SK-N-SH (cell line): ENCODE results near the gene DEPP1. TPM values are rescaled to one million over a fixed set of nuclear protein-coding genes. Genes with fewer than 3 reads are reported as not detected.

ENCODE experiments used
- CTCF ChIA-PET: fragments of 300-600, 350-600 bp; formaldehyde crosslinking; extraction: SDS; loops from one replicate; lab custom pipeline; 2021; lab: Yijun Ruan, JAX
- POLR2A ChIA-PET: fragments of 350-600 bp; sonication (Branson Sonifier 250); formaldehyde crosslinking; extraction: SDS; loops from one replicate; lab custom pipeline; 2020; ENCODE audit warnings: antibody characterized with exemption, inconsistent platforms; lab: Yijun Ruan, JAX
- DNase-seq: peaks from one replicate; pipeline ENCODE4 v3.0.0; 2012
- H2AFZ ChIP-seq: fragments of 200-600 bp; sonication (generic); 2 replicates; pipeline ENCODE4 v1.8.1; 2016; ENCODE audit warnings: antibody characterized with exemption, mild to moderate bottlenecking, low read depth
- H3F3A ChIP-seq: fragments of 200-600 bp; sonication (generic); replicated peaks from 2 replicates; pipeline ENCODE3; 2016; ENCODE audit warnings: antibody characterized with exemption, mild to moderate bottlenecking; ENCODE audit not compliant: insufficient read depth
- H3K27ac ChIP-seq, 2 experiments: fragments of 200-500 bp in 1 of 2; fragments of 200-600 bp in 1 of 2; sonication (Bioruptor generic) in 1 of 2; sonication (generic), shearing (Covaris generic) in 1 of 2; 2 replicates each; pipeline versions ENCODE4 v1.5.1 to v1.6.1; 2014 to 2016; ENCODE audit warnings: low read depth in 2 of 2, inconsistent platforms in 1 of 2, low read length in 1 of 2, mild to moderate bottlenecking in 1 of 2, mixed read lengths in 1 of 2
- H3K27me3 ChIP-seq: fragments of 200-600 bp; sonication (generic), shearing (Covaris generic); 2 replicates; pipeline ENCODE4 v1.6.1; 2016; ENCODE audit warnings: mixed run types; ENCODE audit not compliant: insufficient read depth
- H3K36me3 ChIP-seq, 2 experiments: fragments of 200-500 bp in 1 of 2; fragments of 200-600 bp in 1 of 2; sonication (Bioruptor generic) in 1 of 2; sonication (generic) in 1 of 2; replicated peaks in 1 of 2; 2 replicates each; pipeline versions ENCODE3 to v1.5.1; 2014 to 2016; ENCODE audit warnings: low read length in 1 of 2, mild to moderate bottlenecking in 1 of 2; ENCODE audit not compliant: insufficient read depth in 2 of 2, control insufficient read depth in 1 of 2
- H3K4me1 ChIP-seq, 2 experiments: fragments of 200-500 bp in 1 of 2; fragments of 200-600 bp in 1 of 2; sonication (Bioruptor generic) in 1 of 2; sonication (generic), shearing (Covaris generic) in 1 of 2; 2 replicates each; pipeline versions ENCODE4 v1.5.1 to v1.6.1; 2014 to 2016; ENCODE audit warnings: low read depth in 1 of 2, low read length in 1 of 2, mixed run types in 1 of 2; ENCODE audit not compliant: insufficient read depth in 2 of 2, control insufficient read depth in 1 of 2
- H3K4me2 ChIP-seq: fragments of 200-600 bp; sonication (generic), shearing (Covaris generic); 2 replicates; pipeline ENCODE4 v1.6.1; 2017; ENCODE audit warnings: mixed run types
- H3K4me3 ChIP-seq, 2 experiments: fragments of 200-500 bp in 1 of 2; fragments of 200-600 bp in 1 of 2; sonication (Bioruptor generic) in 1 of 2; sonication (generic), shearing (Covaris generic) in 1 of 2; 2 replicates each; pipeline versions ENCODE4 v1.5.1 to v1.8.1; 2014 to 2016; ENCODE audit warnings: low read depth in 2 of 2, inconsistent platforms in 1 of 2, low read length in 1 of 2, mild to moderate bottlenecking in 1 of 2, mixed read lengths in 1 of 2, moderate library complexity in 1 of 2
- H3K79me2 ChIP-seq: fragments of 200-600 bp; sonication (generic); 2 replicates; pipeline ENCODE4 v1.8.1; 2017; ENCODE audit warnings: mild to moderate bottlenecking; ENCODE audit not compliant: insufficient read depth
- H3K9ac ChIP-seq: fragments of 200-600 bp; sonication (generic); 2 replicates; pipeline ENCODE4 v1.6.1; 2017; ENCODE audit warnings: mixed run types
- H3K9me2 ChIP-seq: fragments of 200-600 bp; sonication (generic); 2 replicates; pipeline ENCODE4 v1.6.1; 2017; ENCODE audit warnings: mixed run types
- H3K9me3 ChIP-seq: fragments of 200-600 bp; sonication (generic); 2 replicates; pipeline ENCODE4 v1.6.1; 2017; ENCODE audit warnings: mixed run types, mild to moderate bottlenecking, moderate library complexity
- H4K20me1 ChIP-seq: fragments of 200-600 bp; sonication (generic); 2 replicates; pipeline ENCODE4 v1.6.1; 2017; ENCODE audit warnings: mild to moderate bottlenecking, mixed run types; ENCODE audit not compliant: insufficient read depth
- ELF1 ChIP-seq: IDR thresholded peaks from 2 replicates; pipeline ENCODE4 v1.4.0; 2012
- EP300 ChIP-seq, 2 experiments: IDR thresholded peaks; 2 replicates each; pipeline versions ENCODE4 v1.4.0 to v1.6.1; 2012; ENCODE audit warnings: borderline replicate concordance in 1 of 2, low read depth in 1 of 2, low read length in 1 of 2
- EZH2phosphoT487 ChIP-seq: fragments of 200-600 bp; sonication (generic); IDR thresholded peaks from 2 replicates; pipeline ENCODE4 v1.6.1; 2017; ENCODE audit warnings: low read depth, mixed run types, mild to moderate bottlenecking, antibody characterized with exemption, moderate library complexity, borderline replicate concordance
- FOSL2 ChIP-seq: IDR thresholded peaks from 2 replicates; pipeline ENCODE4 v1.4.0; 2012; ENCODE audit warnings: low read depth, mild to moderate bottlenecking, moderate library complexity, borderline replicate concordance
- MEF2A ChIP-seq: IDR thresholded peaks from 2 replicates; pipeline ENCODE4 v1.4.0; 2012; ENCODE audit warnings: low read depth, borderline replicate concordance
- MXI1 ChIP-seq: IDR thresholded peaks from 2 replicates; pipeline ENCODE4 v1.6.1; 2012; ENCODE audit warnings: mild to moderate bottlenecking, low read depth, low read length, improper control_type of control experiment
- NRF1 ChIP-seq: IDR thresholded peaks from 2 replicates; pipeline ENCODE4 v1.6.1; 2012; ENCODE audit warnings: low read depth, mild to moderate bottlenecking, low read length
- POLR2AphosphoS5 ChIP-seq: IDR thresholded peaks from 2 replicates; pipeline ENCODE4 v1.6.1; 2012; ENCODE audit warnings: low read depth, low read length
- RAD21 ChIP-seq: IDR thresholded peaks from 2 replicates; pipeline ENCODE4 v1.6.1; 2012; ENCODE audit warnings: mild to moderate bottlenecking, low read length
- RCOR1 ChIP-seq: fragments of 150-350 bp; IDR thresholded peaks from 2 replicates; pipeline ENCODE4 v1.6.1; 2017; ENCODE audit warnings: antibody characterized with exemption, low read length
- SMC3 ChIP-seq: IDR thresholded peaks from 2 replicates; pipeline ENCODE4 v1.6.1; 2012; ENCODE audit warnings: low read depth, low read length, improper control_type of control experiment
- TAF1 ChIP-seq: IDR thresholded peaks from 2 replicates; pipeline ENCODE4 v1.6.1; 2012; ENCODE audit warnings: low read depth, mild to moderate bottlenecking, low read length, moderate library complexity, borderline replicate concordance
- TEAD4 ChIP-seq: IDR thresholded peaks from 2 replicates; pipeline ENCODE4 v1.4.0; 2012; ENCODE audit warnings: mild to moderate bottlenecking, borderline replicate concordance; ENCODE audit not compliant: insufficient read depth
- WGBS: methylation state at CpG from one replicate; pipeline ENCODE4 v1.1.6; 2017; ENCODE audit warnings: low lambda C conversion rate; 5-methylcytosine and 5-hydroxymethylcytosine counted together
- polyA plus RNA-seq, 3 experiments: library from polyadenylated mRNA; depleted of rRNA; stranded (reverse); fragments of >200 nt; gene quantifications; 2 replicates each; pipeline ENCODE4 v1.2.3, GENCODE V29; 2012
- TF ChIP-seq, protein P1 (sequence below): IDR thresholded peaks from 2 replicates; pipeline ENCODE4 v1.4.0; 2012; ENCODE audit warnings: low read depth, borderline replicate concordance
- TF ChIP-seq, protein P2 (sequence below): IDR thresholded peaks from 2 replicates; pipeline ENCODE4 v1.4.0; 2012; ENCODE audit warnings: low read depth
- TF ChIP-seq, protein P3 (sequence below): fragments of 150-350 bp; IDR thresholded peaks from 2 replicates; pipeline ENCODE4 v1.6.1; 2016; ENCODE audit warnings: mild to moderate bottlenecking, low read depth, low read length

Gene DEPP1
- polyA plus RNA-seq, 1 of the 3 experiments (the other 2 are of a cell fraction) = 5.3 TPM

DNA sequence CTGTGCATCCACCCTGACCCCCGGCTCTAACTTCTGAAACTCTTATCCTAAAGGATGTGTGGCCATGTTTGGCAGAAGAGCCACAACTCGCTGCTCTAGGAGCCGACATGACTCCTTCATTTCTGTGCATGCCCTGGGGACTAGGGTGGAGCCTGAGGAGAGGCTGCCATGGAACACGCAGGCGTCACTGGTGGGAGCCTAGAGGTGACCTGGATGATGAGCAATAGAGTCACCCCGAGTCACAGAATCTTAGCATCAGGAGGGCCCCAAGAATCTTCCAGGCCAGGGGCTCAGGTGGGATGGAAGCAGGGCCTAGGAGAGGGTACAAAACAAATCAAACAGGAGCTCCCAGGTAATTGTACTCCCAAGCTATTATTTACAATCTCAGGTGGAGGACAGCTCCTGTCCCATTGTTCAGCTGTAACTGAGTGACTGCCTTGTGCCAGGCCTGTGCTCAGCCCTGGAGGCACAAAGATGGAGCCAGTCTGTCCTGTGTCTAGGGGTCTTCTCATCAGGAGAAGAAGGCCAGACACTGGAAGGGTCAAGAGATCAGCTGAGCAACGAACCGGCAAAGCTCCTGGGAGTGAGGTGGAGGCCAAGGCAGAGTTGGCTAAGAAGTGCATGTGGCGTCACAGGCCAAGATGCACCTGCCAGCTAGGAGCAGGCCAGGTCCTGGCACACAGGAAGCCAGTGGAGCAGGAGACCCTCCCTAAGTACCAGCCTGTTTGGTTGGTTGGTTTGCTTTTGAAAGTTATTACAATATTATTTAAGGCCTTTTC is 16.3 kb upstream of the DEPP1 start:
- Histone ChIP-seq H3K79me2 (no peaks in the 10 kb centered on the region), H3K9me2 (no peaks in the 10 kb centered on the region), H3K9me3 (no peaks in the 10 kb centered on the region), H3K4me1 (no peaks in the 10 kb centered on the region; a peak in 1 of 4 replicates), H2AFZ (no peak overlapping the region), H3K4me3 (no peak overlapping the region), H3K27ac (no peak overlapping the region), H4K20me1 (no peaks in the 10 kb centered on the region), H3F3A (no peaks in the 10 kb centered on the region), H3K4me2 (no peak overlapping the region), H3K36me3 (no peaks in the 10 kb centered on the region), H3K9ac (no peak overlapping the region), H3K27me3 (no peaks in the 10 kb centered on the region)
- CTCF ChIA-PET = interaction anchor here (1.1 to 3.1 kb wide), 2 partner anchors 32 to 62 kb away, joined by 3 to 17 read pairs; no protein-coding TSS in a partner anchor
- WGBS = 86% methylated on average over 9 of the region's 9 CpGs
- TF ChIP-seq FOSL2 (no peak), ELF1 (no peak), EZH2phosphoT487 (no peak), SMC3 (no peak), POLR2AphosphoS5 (no peak), TEAD4 (no peak), NRF1 (no peak), RCOR1 (no peak), MEF2A (no peak)
- TF ChIP-seq, protein P1, sequence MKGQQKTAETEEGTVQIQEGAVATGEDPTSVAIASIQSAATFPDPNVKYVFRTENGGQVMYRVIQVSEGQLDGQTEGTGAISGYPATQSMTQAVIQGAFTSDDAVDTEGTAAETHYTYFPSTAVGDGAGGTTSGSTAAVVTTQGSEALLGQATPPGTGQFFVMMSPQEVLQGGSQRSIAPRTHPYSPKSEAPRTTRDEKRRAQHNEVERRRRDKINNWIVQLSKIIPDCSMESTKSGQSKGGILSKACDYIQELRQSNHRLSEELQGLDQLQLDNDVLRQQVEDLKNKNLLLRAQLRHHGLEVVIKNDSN = no peak
- TF ChIP-seq, protein P2, sequence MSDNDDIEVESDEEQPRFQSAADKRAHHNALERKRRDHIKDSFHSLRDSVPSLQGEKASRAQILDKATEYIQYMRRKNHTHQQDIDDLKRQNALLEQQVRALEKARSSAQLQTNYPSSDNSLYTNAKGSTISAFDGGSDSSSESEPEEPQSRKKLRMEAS = no peak
- DNase-seq = no peak
- POLR2A ChIA-PET = no interaction called here

DNA sequence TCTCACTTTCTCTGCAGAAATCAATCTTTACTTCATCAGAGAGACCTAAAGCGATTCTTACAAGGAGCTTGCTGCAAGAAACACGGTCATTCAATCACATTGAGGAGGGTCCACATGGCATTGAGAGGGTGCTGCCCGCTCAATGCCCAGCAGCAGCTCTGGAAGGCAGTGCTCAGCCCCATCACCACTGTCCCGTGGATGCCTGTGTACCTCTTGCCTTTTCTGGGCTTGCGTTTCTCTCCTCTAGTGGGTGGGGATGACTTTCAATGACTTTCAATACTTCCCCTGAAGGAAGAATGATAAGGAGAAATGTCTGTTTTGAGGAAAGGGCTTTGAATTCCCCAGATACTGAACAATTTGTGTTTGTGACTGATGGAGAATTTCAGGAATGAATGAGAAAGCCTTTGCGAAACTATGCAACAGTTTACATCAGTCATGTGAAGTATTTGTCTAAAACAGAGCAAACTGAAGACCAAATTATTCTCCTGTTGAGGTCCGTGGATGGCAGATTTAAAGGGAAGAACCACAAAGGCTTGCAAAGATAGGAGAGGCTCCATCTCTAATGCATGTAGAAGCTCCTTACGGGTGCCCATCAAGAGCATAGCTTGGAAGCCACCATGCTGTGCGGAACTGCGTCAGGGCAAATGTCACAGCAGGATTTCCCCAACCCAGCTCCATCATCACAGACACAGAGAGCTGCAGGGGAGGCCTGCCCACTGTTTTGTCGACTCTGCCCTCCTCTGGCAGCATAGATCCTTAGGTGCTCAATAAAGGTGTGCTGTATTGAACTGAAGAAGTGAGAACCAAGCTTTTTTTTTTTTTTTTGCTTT is 15.5 kb upstream of the DEPP1 start:
- no peak for DNase-seq
- no peak overlapping the region for H3K4me2 ChIP-seq
- POLR2A ChIA-PET = no interaction called here
- no peaks in the 10 kb centered on the region for H3K27me3 ChIP-seq
- no peaks in the 10 kb centered on the region for H3K36me3 ChIP-seq
- no peak for TF ChIP-seq RAD21
- TF ChIP-seq MXI1 = no peak
- TF ChIP-seq EP300 (IDR thresholded peaks at IDR 0.05; ENCODE audit: borderline replicate concordance in 1 of 2, low read depth in 1 of 2, low read length in 1 of 2) = no peak
- TF ChIP-seq, protein P3, sequence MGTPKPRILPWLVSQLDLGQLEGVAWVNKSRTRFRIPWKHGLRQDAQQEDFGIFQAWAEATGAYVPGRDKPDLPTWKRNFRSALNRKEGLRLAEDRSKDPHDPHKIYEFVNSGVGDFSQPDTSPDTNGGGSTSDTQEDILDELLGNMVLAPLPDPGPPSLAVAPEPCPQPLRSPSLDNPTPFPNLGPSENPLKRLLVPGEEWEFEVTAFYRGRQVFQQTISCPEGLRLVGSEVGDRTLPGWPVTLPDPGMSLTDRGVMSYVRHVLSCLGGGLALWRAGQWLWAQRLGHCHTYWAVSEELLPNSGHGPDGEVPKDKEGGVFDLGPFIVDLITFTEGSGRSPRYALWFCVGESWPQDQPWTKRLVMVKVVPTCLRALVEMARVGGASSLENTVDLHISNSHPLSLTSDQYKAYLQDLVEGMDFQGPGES = no peak
- TF ChIP-seq TAF1 = no peak
- TF ChIP-seq FOSL2 = no peak
- H3K4me1 ChIP-seq = no peaks in the 10 kb centered on the region; a peak in 1 of 4 replicates
- WGBS = 82% methylated on average over 9 of the region's 11 CpGs
- no peaks in the 10 kb centered on the region for H3K79me2 ChIP-seq
- H3K9ac ChIP-seq = no peak overlapping the region
- no peaks in the 10 kb centered on the region for H3K9me3 ChIP-seq
- CTCF ChIA-PET = interaction anchor here (3.1 kb wide), 1 partner anchor 61 kb away, joined by 17 read pairs; no protein-coding TSS in a partner anchor
- H4K20me1 ChIP-seq = no peaks in the 10 kb centered on the region
- no peaks in the 10 kb centered on the region for H3K9me2 ChIP-seq
- H2AFZ ChIP-seq = no peak overlapping the region
- H3F3A ChIP-seq = no peaks in the 10 kb centered on the region
- H3K27ac ChIP-seq = no peak overlapping the region
- H3K4me3 ChIP-seq = no peak overlapping the region
